Stimulated activated CD4-positive, alpha-beta T cell treated with anti-CD3 and anti-CD28 coated beads, Interleukin-2, amount 100 ng/mL, for 4 hours (primary cell): Measurements from ENCODE around the gene CORO7.

Experiments used
- DNase-seq: peaks from one replicate; pipeline ENCODE4 v3.0.0-alpha.2; 2020; ENCODE audit warnings: low read depth

The CORO7 gene

GRCh38 chr16:4383591-4384444, 32.6 kb downstream of the CORO7 start:
- no peak for DNase-seq

- no peak for DNase-seq
These were observed 33.5 kb downstream of the CORO7 start for GRCh38 chr16:4382795-4383357.

DNA sequence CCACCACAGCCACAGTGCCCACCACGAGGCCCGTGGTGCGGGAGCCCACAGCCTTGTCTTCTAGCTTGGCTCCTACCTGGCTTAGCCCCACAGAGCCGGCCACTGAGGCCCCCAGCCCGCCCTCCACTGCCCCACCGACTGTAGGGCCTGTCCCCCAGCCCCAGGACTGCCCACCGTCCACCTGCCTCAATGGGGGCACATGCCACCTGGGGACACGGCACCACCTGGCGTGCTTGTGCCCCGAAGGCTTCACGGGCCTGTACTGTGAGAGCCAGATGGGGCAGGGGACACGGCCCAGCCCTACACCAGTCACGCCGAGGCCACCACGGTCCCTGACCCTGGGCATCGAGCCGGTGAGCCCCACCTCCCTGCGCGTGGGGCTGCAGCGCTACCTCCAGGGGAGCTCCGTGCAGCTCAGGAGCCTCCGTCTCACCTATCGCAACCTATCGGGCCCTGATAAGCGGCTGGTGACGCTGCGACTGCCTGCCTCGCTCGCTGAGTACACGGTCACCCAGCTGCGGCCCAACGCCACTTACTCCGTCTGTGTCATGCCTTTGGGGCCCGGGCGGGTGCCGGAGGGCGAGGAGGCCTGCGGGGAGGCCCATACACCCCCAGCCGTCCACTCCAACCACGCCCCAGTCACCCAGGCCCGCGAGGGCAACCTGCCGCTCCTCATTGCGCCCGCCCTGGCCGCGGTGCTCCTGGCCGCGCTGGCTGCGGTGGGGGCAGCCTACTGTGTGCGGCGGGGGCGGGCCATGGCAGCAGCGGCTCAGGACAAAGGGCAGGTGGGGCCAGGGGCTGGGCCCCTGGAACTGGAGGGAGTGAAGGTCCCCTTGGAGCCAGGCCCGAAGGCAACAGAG, 34.2 kb downstream of the CORO7 start:
- no peak for DNase-seq

DNA sequence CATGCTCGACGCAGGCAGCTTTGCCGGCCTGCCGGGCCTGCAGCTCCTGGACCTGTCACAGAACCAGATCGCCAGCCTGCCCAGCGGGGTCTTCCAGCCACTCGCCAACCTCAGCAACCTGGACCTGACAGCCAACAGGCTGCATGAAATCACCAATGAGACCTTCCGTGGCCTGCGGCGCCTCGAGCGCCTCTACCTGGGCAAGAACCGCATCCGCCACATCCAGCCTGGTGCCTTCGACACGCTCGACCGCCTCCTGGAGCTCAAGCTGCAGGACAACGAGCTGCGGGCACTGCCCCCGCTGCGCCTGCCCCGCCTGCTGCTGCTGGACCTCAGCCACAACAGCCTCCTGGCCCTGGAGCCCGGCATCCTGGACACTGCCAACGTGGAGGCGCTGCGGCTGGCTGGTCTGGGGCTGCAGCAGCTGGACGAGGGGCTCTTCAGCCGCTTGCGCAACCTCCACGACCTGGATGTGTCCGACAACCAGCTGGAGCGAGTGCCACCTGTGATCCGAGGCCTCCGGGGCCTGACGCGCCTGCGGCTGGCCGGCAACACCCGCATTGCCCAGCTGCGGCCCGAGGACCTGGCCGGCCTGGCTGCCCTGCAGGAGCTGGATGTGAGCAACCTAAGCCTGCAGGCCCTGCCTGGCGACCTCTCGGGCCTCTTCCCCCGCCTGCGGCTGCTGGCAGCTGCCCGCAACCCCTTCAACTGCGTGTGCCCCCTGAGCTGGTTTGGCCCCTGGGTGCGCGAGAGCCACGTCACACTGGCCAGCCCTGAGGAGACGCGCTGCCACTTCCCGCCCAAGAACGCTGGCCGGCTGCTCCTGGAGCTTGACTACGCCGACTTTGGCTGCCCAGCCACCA, 35.1 kb downstream of the CORO7 start:
- no peak for DNase-seq

DNA sequence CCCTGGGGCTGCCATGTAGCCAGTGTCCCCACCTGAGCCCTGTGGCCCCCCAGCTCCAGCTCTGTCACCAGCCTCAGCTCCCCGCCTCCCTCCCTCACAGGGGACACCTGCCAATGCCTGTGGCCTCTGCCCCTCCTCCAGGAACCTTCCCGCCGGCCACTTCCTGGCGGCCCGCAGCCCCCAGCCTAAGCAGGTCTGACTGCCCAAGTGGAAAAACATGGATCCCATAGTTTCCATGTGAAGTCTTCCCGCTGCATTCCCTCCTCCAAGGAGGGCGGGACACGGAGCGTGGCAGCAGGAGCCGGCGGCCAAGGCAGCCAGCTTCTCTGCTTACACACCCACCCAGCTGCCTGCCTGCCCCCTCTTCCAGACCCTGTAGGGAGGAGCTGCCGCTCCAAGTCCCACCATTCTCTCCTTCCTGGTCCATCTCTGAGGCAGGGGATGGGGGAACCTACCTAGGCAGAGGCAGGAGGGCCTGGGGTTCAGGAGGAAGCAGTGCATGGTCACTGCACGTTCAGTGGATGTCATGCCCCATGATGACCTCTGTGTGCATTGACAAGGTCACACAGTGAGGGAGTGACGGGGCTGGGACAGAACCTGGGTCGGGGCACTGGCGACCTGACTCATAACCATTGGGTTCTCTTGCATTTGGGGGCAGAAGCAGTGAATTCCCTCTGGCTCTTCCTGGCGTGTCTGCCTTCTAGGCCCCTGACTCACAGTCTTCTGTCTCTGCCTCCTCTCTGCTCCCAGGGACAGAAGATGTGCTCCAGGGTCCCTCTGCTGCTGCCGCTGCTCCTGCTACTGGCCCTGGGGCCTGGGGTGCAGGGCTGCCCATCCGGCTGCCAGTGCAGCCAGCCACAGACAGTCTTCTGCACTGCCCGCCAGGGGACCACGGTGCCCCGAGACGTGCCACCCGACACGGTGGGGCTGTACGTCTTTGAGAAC, 36.0 kb downstream of the CORO7 start:
- no peak for DNase-seq

- DNase-seq: no peak
These were observed 37.3 kb downstream of the CORO7 start for GRCh38 chr16:4378999-4379690.

- no peak for DNase-seq
These were observed 38.2 kb downstream of the CORO7 start for GRCh38 chr16:4378161-4378666.

GRCh38 chr16:4377573-4378154, 38.7 kb downstream of the CORO7 start:
- DNase-seq: no peak

GRCh38 chr16:4376893-4377572, 39.4 kb downstream of the CORO7 start:
- no peak for DNase-seq

GRCh38 chr16:4376126-4376892, 40.1 kb downstream of the CORO7 start:
- no peak for DNase-seq

DNA sequence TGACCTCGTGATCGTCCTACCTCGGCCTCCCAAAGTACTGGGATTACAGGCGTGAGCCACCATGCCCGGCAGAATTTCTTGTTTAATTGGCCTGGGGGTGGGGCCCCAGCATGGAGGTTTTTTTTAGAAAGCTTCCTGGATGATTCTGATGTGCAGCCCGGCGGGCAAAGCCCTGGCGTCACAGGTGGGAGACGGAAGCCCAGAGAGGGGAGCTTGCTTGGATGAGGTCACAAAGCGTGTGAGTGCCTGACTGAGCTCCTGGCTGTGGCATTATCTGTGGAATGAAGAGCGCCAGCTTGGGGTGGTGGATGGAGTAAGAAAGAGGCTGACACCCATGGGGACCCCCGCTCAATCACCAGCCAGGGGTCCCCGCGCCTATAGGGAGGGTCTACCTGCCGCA, 40.7 kb downstream of the CORO7 start:
- no peak for DNase-seq

GRCh38 chr16:4373909-4374742, 42.3 kb downstream of the CORO7 start:
- no peak for DNase-seq

DNA sequence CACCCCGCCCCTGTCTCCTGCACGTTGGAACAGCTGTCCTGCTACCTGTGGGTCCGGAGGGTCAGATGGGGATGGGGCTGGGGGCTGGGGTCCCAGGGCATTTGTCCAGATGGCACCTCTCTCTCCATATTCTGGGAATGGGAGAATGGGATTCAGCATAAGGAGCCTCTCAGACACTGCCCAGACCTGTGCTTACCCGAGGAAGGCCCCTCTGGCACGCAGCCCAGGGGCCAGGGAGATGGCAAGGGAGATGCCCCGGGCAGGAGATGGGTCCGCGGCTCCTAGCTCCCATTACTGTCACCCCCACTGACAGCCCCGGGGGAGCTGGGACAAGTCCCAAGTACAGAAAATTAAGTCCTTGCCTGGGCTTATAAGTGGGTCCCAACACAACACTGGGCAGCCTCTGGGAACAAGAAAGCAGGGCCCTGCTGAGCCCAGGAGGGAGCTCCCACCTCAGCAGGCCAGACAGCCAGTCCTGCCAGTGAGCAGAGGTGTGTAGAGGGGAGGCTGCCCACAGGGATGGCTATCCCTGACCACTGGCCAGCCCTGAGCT, 43.0 kb downstream of the CORO7 start:
- DNase-seq: no peak

- no peak for DNase-seq
These were observed 43.6 kb downstream of the CORO7 start for GRCh38 chr16:4372578-4373355.

DNA sequence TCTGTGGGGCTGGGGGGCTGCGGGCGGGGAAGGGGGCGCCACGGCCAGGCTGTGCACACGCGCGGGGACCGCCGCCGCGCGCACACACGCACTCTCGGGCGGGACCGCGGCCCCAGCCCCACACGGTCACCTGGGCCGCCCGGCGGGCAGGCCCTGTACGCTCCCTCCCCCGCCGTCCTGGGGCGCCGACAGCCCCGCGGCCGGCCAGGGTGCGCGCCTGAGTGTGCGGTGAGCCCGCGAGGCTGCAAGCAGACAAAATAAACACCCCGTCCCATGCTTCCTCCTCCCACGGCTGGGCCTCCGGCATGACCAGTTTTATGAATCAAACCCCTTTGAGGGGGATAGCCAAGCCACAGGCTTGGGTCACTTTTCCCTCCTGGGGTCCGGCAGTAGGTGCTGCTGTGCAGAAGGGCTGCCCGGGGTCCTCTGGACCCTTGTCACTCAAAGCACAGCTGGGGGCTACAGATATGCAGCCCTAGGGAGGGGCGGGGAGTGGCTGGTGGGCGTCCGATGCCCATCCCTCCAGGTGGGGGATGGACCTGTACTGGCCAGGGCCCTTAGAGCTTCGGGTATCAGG, 44.3 kb downstream of the CORO7 start:
- no peak for DNase-seq
